ENCODE measurements around the gene PAK1IP1. TPM values are rescaled to one million over a fixed set of nuclear protein-coding genes. Genes with fewer than 3 reads are reported as not detected.
"Not testable (repeated sequence)": the region's sequence is repeated elsewhere in the genome, so short reads cannot be mapped to it uniquely, and the experiment has no call there.

The PAK1IP1 gene, protein sequence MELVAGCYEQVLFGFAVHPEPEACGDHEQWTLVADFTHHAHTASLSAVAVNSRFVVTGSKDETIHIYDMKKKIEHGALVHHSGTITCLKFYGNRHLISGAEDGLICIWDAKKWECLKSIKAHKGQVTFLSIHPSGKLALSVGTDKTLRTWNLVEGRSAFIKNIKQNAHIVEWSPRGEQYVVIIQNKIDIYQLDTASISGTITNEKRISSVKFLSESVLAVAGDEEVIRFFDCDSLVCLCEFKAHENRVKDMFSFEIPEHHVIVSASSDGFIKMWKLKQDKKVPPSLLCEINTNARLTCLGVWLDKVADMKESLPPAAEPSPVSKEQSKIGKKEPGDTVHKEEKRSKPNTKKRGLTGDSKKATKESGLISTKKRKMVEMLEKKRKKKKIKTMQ
- total RNA-seq: 11.2 TPM
- long read RNA-seq, transcript PAK1IP1-201 (10 exons, 1,800 nt): major isoform, 15 of 18 reads
- long read RNA-seq, partial matches to known transcripts: 0 of 18 reads
- long read RNA-seq, other reads (novel, unspliced or antisense): 3 of 18 reads

DNA sequence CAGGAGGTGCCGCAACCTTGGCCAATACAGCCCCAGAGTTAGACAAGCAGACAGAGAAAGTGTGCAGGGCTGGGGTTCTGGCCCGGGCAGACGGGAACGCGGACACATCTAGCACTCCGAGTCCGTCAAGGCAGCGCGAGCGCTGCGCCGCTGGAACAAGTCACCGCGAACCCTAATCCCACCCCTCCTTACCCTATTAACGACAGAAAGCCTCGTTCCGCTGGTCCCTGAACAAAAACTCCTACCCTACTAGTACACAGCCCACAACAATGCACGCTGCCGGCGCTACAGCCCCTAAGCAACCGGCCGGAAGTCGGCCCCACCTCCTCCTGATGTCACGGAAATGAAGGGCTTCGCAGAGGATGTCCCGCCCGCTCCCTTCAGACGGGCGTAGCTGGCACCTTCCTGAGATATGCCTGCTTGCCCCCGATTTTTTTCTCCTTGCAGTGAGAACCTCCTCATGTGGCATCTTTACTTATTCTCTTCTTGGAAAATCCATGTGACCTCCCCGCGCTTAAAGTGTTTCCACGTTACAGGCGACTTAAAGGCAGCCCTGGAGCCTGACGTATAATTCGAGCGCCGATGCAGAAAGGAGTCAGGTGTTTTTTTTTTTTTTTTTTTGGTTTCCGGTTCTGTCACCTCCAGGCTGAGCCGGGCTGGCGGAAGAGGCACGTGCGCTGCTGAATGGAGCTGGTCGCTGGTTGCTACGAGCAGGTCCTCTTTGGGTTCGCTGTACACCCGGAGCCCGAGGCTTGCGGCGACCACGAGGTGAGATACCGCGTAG is at the start of gene PAK1IP1, which contains the start of gene C6orf52:
TSS of gene PAK1IP1 (plus strand) at position 671 of the 784 bp plus-strand sequence. CDS start at position 685, 14 bp downstream.
TSS of gene C6orf52 (minus strand) at position 315 of the 784 bp plus-strand sequence. CDS start 7,066 bp downstream, outside the sequence.
- H3K36me3 ChIP-seq: peaks cover 23% of the 10 kb centered on the region
- TF ChIP-seq, protein P1, sequence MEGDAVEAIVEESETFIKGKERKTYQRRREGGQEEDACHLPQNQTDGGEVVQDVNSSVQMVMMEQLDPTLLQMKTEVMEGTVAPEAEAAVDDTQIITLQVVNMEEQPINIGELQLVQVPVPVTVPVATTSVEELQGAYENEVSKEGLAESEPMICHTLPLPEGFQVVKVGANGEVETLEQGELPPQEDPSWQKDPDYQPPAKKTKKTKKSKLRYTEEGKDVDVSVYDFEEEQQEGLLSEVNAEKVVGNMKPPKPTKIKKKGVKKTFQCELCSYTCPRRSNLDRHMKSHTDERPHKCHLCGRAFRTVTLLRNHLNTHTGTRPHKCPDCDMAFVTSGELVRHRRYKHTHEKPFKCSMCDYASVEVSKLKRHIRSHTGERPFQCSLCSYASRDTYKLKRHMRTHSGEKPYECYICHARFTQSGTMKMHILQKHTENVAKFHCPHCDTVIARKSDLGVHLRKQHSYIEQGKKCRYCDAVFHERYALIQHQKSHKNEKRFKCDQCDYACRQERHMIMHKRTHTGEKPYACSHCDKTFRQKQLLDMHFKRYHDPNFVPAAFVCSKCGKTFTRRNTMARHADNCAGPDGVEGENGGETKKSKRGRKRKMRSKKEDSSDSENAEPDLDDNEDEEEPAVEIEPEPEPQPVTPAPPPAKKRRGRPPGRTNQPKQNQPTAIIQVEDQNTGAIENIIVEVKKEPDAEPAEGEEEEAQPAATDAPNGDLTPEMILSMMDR (IDR thresholded peaks at IDR 0.05; ENCODE audit: borderline replicate concordance): no peak
- no peaks in the 10 kb centered on the region for H3K27me3 ChIP-seq (ENCODE audit: low read depth)
- no peaks in the 10 kb centered on the region for H3K9me3 ChIP-seq (replicated peaks)
- H3K27ac ChIP-seq (replicated peaks): peak within 1 kb of the TSS; percentile 98
- H3K4me1 ChIP-seq: peaks cover 40% of the 10 kb centered on the region
- peak; percentile 92 for DNase-seq
- intact Hi-C loops (cut with micrococcal nuclease): loop anchor here (10.0 kb wide), 1 partner anchor 180 kb away; no protein-coding TSS in a partner anchor
- peak within 1 kb of the TSS; percentile 78 for H3K4me3 ChIP-seq

DNA sequence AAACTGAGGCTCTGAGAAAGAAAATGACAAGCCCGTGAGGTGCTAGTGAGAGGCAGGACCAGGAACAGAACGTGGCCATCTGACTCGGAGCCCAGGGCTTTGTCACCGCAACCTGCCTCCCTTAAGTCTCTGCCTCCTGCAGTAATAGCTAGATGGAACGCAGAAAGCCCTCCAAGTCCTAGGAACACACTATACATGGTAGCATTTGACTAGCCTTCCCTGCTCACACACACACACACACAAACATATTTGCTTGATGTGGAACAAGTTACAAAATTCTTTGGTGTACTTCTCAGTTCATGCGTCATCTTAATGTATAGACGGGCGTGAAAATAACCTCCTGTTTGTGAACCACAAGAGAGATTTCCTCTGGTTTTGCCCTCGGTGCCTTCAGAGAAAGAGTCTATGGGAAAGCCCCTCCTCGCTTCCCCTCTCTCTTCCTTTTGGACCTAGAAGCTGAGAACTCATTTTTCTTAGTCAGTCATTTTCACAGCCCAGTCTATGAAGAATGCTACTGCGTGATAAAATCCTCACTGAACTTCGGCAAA is 39.2 kb upstream of the PAK1IP1 start:
- no peaks in the 10 kb centered on the region for H3K9me3 ChIP-seq (replicated peaks)
- H3K27me3 ChIP-seq (ENCODE audit: low read depth): peaks cover 15% of the 10 kb centered on the region
- no peak overlapping the region for H3K4me3 ChIP-seq
- TF ChIP-seq, protein P1 (IDR thresholded peaks at IDR 0.05; ENCODE audit: borderline replicate concordance): no peak
- DNase-seq: no peak
- no peak overlapping the region for H3K27ac ChIP-seq (replicated peaks)
- H3K4me1 ChIP-seq: no peaks in the 10 kb centered on the region
- H3K36me3 ChIP-seq: no peaks in the 10 kb centered on the region
- intact Hi-C loops (cut with micrococcal nuclease): no loop called here

DNA sequence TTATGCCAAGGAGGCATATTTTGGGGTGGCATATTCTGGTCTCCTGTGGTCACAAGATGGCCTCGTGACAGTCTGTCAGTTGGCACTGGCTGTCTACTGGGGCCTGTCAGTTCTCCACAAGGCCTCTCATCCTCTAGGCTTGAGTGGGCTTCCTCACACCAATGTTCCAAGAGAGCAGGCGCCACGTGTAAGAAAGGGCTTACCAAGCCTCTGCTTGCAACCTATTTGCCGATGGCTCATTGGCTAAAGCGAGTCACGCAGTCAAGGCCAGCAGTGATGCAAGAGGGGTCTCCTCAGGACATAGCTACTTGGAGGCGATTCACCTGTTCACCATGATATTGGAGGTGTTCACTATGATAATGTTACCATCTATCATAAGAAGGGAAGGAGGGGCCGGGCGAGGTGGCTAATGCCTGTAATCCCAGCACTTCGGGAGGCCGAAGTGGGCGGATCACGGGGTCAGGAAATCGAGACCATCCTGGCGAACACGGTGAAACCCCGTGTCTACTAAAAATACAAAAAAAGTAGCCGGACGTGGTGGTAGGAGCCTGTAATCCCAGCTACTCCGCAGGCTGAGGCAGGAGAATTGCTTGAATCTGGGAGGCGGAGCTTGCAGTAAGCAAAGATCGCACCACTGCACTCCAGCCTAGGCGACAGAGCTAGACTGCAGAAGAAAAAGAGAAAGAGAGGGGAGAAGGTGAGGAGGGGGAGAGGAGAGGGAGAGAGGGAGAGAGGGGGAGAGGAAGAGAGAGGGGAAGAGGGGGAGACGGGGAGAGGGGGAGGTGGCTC is 35.7 kb upstream of the PAK1IP1 start:
- DNase-seq: no peak
- Histone ChIP-seq H3K4me3 (peak overlapping the region; percentile 52), H3K4me1 (no peaks in the 10 kb centered on the region), H3K27ac (replicated peaks) (no peak overlapping the region), H3K9me3 (replicated peaks) (no peaks in the 10 kb centered on the region), H3K36me3 (no peaks in the 10 kb centered on the region), H3K27me3 (ENCODE audit: low read depth) (peaks cover 14% of the 10 kb centered on the region)
- TF ChIP-seq, protein P1 (IDR thresholded peaks at IDR 0.05; ENCODE audit: borderline replicate concordance): no peak
- intact Hi-C loops (cut with micrococcal nuclease): no loop called here

DNA sequence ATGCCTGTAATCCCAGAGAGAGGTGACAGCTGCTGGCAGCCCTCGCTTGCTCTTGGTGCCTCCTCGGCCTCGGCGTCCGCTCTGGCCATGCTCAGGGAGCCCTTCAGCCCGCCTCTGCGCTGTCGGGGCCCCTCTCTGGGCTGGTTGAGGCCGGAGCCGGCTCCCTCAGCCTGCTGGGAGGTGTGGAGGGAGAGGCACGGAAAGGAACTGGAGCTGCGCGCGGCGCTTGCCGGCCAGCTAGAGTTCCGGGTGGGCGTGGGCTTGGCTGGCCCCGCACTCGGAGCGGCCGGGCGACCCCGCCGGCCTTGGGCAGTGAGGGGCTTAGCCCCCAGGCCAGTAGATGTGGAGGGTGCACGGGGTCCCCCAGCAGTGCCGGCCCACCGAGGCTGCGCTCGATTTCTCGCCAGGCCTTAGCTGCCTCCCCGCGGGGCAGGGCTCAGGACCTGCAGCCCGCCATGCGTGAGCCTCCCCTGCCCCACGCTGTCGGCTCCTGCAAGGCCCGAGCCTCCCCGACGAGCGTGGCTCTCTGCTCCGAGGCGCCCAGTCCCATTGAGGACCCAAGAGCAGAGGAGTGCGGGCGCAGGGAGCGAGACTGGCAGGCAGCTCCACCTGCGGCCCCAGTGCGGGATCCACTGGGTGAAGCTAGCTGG is 34.9 kb upstream of the PAK1IP1 start:
- Histone ChIP-seq H3K27me3 (ENCODE audit: low read depth) (peaks cover 8% of the 10 kb centered on the region), H3K4me1 (no peaks in the 10 kb centered on the region), H3K27ac (replicated peaks) (no peak overlapping the region), H3K4me3 (peak overlapping the region; percentile 52), H3K36me3 (no peaks in the 10 kb centered on the region), H3K9me3 (replicated peaks) (peaks cover 7% of the 10 kb centered on the region)
- TF ChIP-seq, protein P1 (IDR thresholded peaks at IDR 0.05; ENCODE audit: borderline replicate concordance): no peak
- intact Hi-C loops (cut with micrococcal nuclease): no loop called here
- DNase-seq: peak; percentile 16

DNA sequence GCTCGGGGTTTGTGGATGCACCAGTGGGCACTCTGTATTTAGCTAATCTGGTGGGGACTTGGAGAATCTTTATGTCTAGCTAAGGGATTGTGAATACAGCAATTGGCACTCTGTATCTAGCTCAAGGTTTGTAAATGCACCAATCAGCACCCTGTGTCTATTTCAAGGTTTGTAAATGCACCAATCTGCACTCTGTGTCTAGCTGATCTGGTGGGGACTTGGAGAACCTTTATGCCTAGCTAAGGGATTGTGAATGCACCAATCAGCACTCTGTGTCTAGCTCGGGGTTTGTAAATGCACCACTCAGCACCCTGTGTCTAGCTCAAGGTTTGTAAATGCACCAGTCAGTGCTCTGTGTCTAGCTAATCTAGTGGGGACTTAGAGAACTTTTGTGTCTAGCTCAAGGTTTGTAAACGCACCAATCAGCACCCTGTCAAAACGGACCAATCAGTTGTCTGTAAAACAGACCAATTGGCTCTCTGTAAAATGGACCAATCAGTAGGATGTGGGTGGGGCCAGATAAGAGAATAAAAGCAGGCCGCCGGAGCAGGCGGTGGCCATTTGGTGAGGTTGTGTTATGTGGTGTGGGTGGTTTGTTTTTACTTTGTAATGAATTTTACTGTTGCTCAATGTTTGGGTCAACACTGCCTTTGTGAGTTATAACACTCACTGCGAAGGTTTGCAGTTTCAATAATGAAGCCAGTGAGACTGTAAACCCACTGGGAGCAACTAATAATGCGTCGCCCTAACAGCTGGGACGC is 34.2 kb upstream of the PAK1IP1 start:
- DNase-seq; H3K27me3 ChIP-seq (ENCODE audit: low read depth); H3K4me3 ChIP-seq; H3K4me1 ChIP-seq; H3K27ac ChIP-seq (replicated peaks); H3K36me3 ChIP-seq; intact Hi-C loops (cut with micrococcal nuclease): not testable (repeated sequence)
- peaks cover 10% of the 10 kb centered on the region for H3K9me3 ChIP-seq (replicated peaks)
